HG02870 (cell line): ENCODE results near the gene CHST9.
"Not testable (repeated sequence)": the region's sequence is repeated elsewhere in the genome, so short reads cannot be mapped to it uniquely, and the experiment has no call there.

ENCODE experiments used
- ATAC-seq: cut with Tn5 transposase; IDR thresholded peaks from one replicate; pipeline ENCODE4 v1.9.1; 2021; ENCODE audit warnings: mild to moderate bottlenecking, moderate library complexity; ENCODE audit not compliant: unreplicated experiment

Gene CHST9

GRCh38 chr18:26943906-26944305, 241.2 kb downstream of the CHST9 start:
- no peak for ATAC-seq

GRCh38 chr18:26941584-26941983, 243.5 kb downstream of the CHST9 start:
- ATAC-seq, result no peak

GRCh38 chr18:26940744-26941398, 244.2 kb downstream of the CHST9 start:
- ATAC-seq, result no peak

GRCh38 chr18:26931659-26932058, 253.4 kb downstream of the CHST9 start:
- no peak for ATAC-seq

- no peak for ATAC-seq
Measured at GRCh38 chr18:26930630-26931029, 254.5 kb downstream of the CHST9 start.

GRCh38 chr18:26928670-26929313, 256.3 kb downstream of the CHST9 start:
- no peak for ATAC-seq

- ATAC-seq, result not testable (repeated sequence)
Measured at GRCh38 chr18:26927822-26928221, 257.3 kb downstream of the CHST9 start.

GRCh38 chr18:26926066-26926675, 258.9 kb downstream of the CHST9 start:
- ATAC-seq, result no peak

- no peak for ATAC-seq
Measured at GRCh38 chr18:26925313-26925712, 259.8 kb downstream of the CHST9 start.

- no peak for ATAC-seq
Measured at GRCh38 chr18:26922313-26922712, 262.8 kb downstream of the CHST9 start.

GRCh38 chr18:26920644-26921043, 264.5 kb downstream of the CHST9 start:
- no peak for ATAC-seq

- ATAC-seq, result no peak
Measured at GRCh38 chr18:26919627-26920026, 265.5 kb downstream of the CHST9 start.

- ATAC-seq, result no peak
Measured at GRCh38 chr18:26919201-26919600, 265.9 kb downstream of the CHST9 start.

GRCh38 chr18:26911840-26912239, 273.3 kb downstream of the CHST9 start:
- no peak for ATAC-seq

- no peak for ATAC-seq
Measured at GRCh38 chr18:26909599-26910290, 275.4 kb downstream of the CHST9 start.

GRCh38 chr18:26908906-26909305, 276.2 kb downstream of the CHST9 start:
- no peak for ATAC-seq

- ATAC-seq, result no peak
Measured at GRCh38 chr18:26902291-26902690, 282.8 kb downstream of the CHST9 start.

- no peak for ATAC-seq
Measured at GRCh38 chr18:26901020-26901419, 284.1 kb downstream of the CHST9 start.

- ATAC-seq, result no peak
Measured at GRCh38 chr18:26894426-26894825, 290.7 kb downstream of the CHST9 start.

- ATAC-seq, result no peak
Measured at GRCh38 chr18:26893996-26894395, 291.1 kb downstream of the CHST9 start.

GRCh38 chr18:26888259-26888658, 296.8 kb downstream of the CHST9 start:
- ATAC-seq, result no peak
